Fibroblast of skin of left biceps (primary cell): ENCODE results near the gene FHL3.
"Not testable (repeated sequence)": the region's sequence is repeated elsewhere in the genome, so short reads cannot be mapped to it uniquely, and the experiment has no call there.

Experiments used
- DNase-seq, 2 experiments: peaks; one replicate each; pipeline ENCODE4 v3.0.0-alpha.2; 2013; ENCODE audit warnings: low read depth in 2 of 2

The FHL3 gene

GRCh38 chr1:37989361-37989930, 15.9 kb downstream of the FHL3 start:
- DNase-seq: no peak

- DNase-seq: no peak
Observed at GRCh38 chr1:37987679-37988078, 17.6 kb downstream of the FHL3 start.

- DNase-seq: no peak
Observed at GRCh38 chr1:37983546-37983945, 21.8 kb downstream of the FHL3 start.

GRCh38 chr1:37978541-37978940, 26.8 kb downstream of the FHL3 start:
- no peak for DNase-seq

- not testable (repeated sequence) for DNase-seq
Observed at GRCh38 chr1:37975083-37975482, 30.2 kb downstream of the FHL3 start.

- DNase-seq: no peak
Observed at GRCh38 chr1:37974567-37974966, 30.7 kb downstream of the FHL3 start.

GRCh38 chr1:37973684-37974083, 31.6 kb downstream of the FHL3 start:
- not testable (repeated sequence) for DNase-seq

GRCh38 chr1:37965301-37965700, 40.0 kb downstream of the FHL3 start:
- DNase-seq: no peak

GRCh38 chr1:37964106-37964505, 41.2 kb downstream of the FHL3 start:
- DNase-seq: not testable (repeated sequence)

- DNase-seq: peak; percentile 68 to 75
Observed at GRCh38 chr1:37958690-37959089, 46.6 kb downstream of the FHL3 start.

GRCh38 chr1:37955685-37956084, 49.6 kb downstream of the FHL3 start:
- DNase-seq: no peak

- DNase-seq: no peak
Observed at GRCh38 chr1:37954316-37954971, 50.9 kb downstream of the FHL3 start.

- no peak for DNase-seq
Observed at GRCh38 chr1:37952738-37953137, 52.6 kb downstream of the FHL3 start.

GRCh38 chr1:37951783-37952624, 53.3 kb downstream of the FHL3 start:
- DNase-seq: no peak

GRCh38 chr1:37951041-37951782, 54.1 kb downstream of the FHL3 start:
- DNase-seq: no peak

- DNase-seq: no peak
Observed at GRCh38 chr1:37949524-37950152, 55.7 kb downstream of the FHL3 start.

GRCh38 chr1:37948841-37949240, 56.5 kb downstream of the FHL3 start:
- DNase-seq: no peak

GRCh38 chr1:37948166-37948565, 57.1 kb downstream of the FHL3 start:
- DNase-seq: no peak

GRCh38 chr1:37947364-37947763, 58.0 kb downstream of the FHL3 start:
- DNase-seq: no peak
